Lower lobe of right lung (tissue), 2 donors: ENCODE results near the gene PRR29. TPM values are rescaled to one million over a fixed set of nuclear protein-coding genes. Genes with fewer than 3 reads are reported as not detected.

Experiments used
- ATAC-seq, 2 donors: fragments of 200-7000 bp; cut with Tn5 transposase; one replicate each; pipeline ENCODE4 v1.9.1; 2020 to 2022; ENCODE audit warnings: mild to moderate bottlenecking in 2 of 2, moderate library complexity in 2 of 2
- DNase-seq: peaks from one replicate; pipeline ENCODE4 v3.0.0-alpha.2; 2020
- H3K27ac ChIP-seq: fragments of 200-600 bp; one replicate; pipeline ENCODE4 v1.8.0; 2022
- H3K27me3 ChIP-seq: fragments of 200-600 bp; one replicate; pipeline ENCODE4 v1.8.0; 2022; ENCODE audit warnings: low read depth
- H3K36me3 ChIP-seq: fragments of 200-600 bp; one replicate; pipeline ENCODE4 v1.8.0; 2022; ENCODE audit warnings: mild to moderate bottlenecking
- H3K4me1 ChIP-seq: fragments of 200-600 bp; one replicate; pipeline ENCODE4 v1.8.0; 2022
- H3K4me3 ChIP-seq: fragments of 200-600 bp; one replicate; pipeline ENCODE4 v1.8.0; 2022; ENCODE audit warnings: mild to moderate bottlenecking
- H3K9me3 ChIP-seq: fragments of 200-600 bp; one replicate; pipeline ENCODE4 v1.8.0; 2022
- intact Hi-C: fragments of 100-400 bp; cut with DNase I; formaldehyde crosslinking; loops from one replicate; pipeline ENCODE4 v1.11.0; 2022
- total RNA-seq: library from RNA; stranded (reverse); fragmentation: NEBNext Ultra II Directional; extraction: Animal tissue kit (Norgen Biotek cat#: 25700); gene quantifications from one replicate; pipeline ENCODE4 v1.2.1, GENCODE V29; 2021
- TF ChIP-seq, protein P1 (sequence below): fragments of 200-600 bp; IDR thresholded peaks from one replicate; pipeline ENCODE4 v1.8.0; 2022; ENCODE audit warnings: antibody characterized with exemption, mild to moderate bottlenecking
- donor health status: DM: no; HTN: yes; CAD: no; lungs with severe emphysema.

The PRR29 gene
- total RNA-seq, 1 donor from 2014 or later, result 11.3 TPM

DNA sequence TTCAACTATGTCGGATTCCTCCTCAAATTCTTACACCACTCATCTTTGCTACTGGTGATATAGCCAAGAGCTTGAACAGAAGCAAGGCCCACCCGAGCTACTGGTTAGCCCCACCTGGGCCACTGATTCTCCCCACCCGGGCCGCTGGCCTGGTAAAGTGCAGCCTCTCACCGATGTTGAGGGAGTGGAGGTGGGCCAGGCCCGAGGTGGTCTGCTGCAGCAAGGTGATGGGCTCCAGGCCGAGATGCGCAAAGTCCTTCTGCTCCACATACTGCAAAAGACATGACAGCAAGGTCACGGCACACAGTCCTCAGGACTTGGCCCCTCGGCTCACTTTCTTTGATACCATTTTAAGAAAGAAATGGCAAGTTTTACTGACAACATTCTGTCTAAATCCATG lies 55.0 kb downstream of the PRR29 start:
- Histone ChIP-seq H3K4me1 (no peaks in the 10 kb centered on the region), H3K27ac (no peak overlapping the region), H3K4me3 (no peak overlapping the region), H3K27me3 (no peaks in the 10 kb centered on the region), H3K9me3 (no peaks in the 10 kb centered on the region), H3K36me3 (peaks cover 100% of the 10 kb centered on the region)
- TF ChIP-seq, protein P1, sequence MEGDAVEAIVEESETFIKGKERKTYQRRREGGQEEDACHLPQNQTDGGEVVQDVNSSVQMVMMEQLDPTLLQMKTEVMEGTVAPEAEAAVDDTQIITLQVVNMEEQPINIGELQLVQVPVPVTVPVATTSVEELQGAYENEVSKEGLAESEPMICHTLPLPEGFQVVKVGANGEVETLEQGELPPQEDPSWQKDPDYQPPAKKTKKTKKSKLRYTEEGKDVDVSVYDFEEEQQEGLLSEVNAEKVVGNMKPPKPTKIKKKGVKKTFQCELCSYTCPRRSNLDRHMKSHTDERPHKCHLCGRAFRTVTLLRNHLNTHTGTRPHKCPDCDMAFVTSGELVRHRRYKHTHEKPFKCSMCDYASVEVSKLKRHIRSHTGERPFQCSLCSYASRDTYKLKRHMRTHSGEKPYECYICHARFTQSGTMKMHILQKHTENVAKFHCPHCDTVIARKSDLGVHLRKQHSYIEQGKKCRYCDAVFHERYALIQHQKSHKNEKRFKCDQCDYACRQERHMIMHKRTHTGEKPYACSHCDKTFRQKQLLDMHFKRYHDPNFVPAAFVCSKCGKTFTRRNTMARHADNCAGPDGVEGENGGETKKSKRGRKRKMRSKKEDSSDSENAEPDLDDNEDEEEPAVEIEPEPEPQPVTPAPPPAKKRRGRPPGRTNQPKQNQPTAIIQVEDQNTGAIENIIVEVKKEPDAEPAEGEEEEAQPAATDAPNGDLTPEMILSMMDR, result no peak
- DNase-seq (no peak), ATAC-seq (no peak)
- intact Hi-C loops, result no loop called here

Other genes starting within 250 kb of the PRR29 start
- 80.2 TPM for gene CCDC47, start 224.8 kb upstream of the PRR29 start, total RNA-seq
- 101 TPM for gene DDX42, start 224.2 kb upstream of the PRR29 start, total RNA-seq
- gene PSMC5, start 170.9 kb upstream of the PRR29 start, total RNA-seq, result 98.6 TPM
- gene FTSJ3, start 170.7 kb upstream of the PRR29 start, total RNA-seq, result 37.4 TPM
- gene SMARCD2, start 155.7 kb upstream of the PRR29 start, total RNA-seq, result 80.9 TPM
- not detected for gene CSH2, start 124.7 kb upstream of the PRR29 start, total RNA-seq
- gene GH2, start 116.4 kb upstream of the PRR29 start, total RNA-seq, result not detected
- gene CSH1, start 101.8 kb upstream of the PRR29 start, total RNA-seq, result not detected
- gene CSHL1, start 87.1 kb upstream of the PRR29 start, total RNA-seq, result not detected
- gene GH1, start 79.5 kb upstream of the PRR29 start, total RNA-seq, result not detected
- 4.7 TPM for gene CD79B, start 66.0 kb upstream of the PRR29 start, total RNA-seq
- gene SCN4A, start 25.4 kb upstream of the PRR29 start, total RNA-seq, result 0.18 TPM
- 69.2 TPM for gene ICAM2, start 22.3 kb downstream of the PRR29 start, total RNA-seq
- 39.7 TPM for gene ERN1, start 131.8 kb downstream of the PRR29 start, total RNA-seq